IMR-90 (cell line): ENCODE measurements around the gene YWHAG. TPM values are rescaled to one million over a fixed set of nuclear protein-coding genes. Genes with fewer than 3 reads are reported as not detected.

ENCODE experiments used
- ATAC-seq: fragments of 200-7000 bp; cut with Tn5 transposase; 2 replicates; pipeline ENCODE4 v1.9.1; 2020; ENCODE audit warnings: low read depth, mild to moderate bottlenecking, moderate library complexity
- BruUV-seq: library from RNA; stranded (reverse); fragments of 400-500 nt; replicated peaks from 2 replicates; lab custom pipeline; 2021; lab: Mats Ljungman, UMichigan
- CTCF ChIA-PET: fragments of 300-600 bp; formaldehyde crosslinking; extraction: SDS; loops from one replicate; lab custom pipeline; 2021; ENCODE audit warnings: antibody characterized with exemption; lab: Yijun Ruan, JAX
- POLR2A ChIA-PET: fragments of 300-600 bp; sonication (Branson Sonifier 250); formaldehyde crosslinking; loops from one replicate; lab custom pipeline; 2022; ENCODE audit warnings: antibody characterized with exemption; ENCODE audit not compliant: unreplicated experiment; lab: Charles Lee
- DNase-seq: peaks from one replicate; pipeline ENCODE4 v3.0.0; 2013
- H2AFZ ChIP-seq: replicated peaks from 2 replicates; pipeline ENCODE3; 2013; ENCODE audit warnings: low read length, mild to moderate bottlenecking; ENCODE audit not compliant: poor library complexity
- H2AK5ac ChIP-seq: 2 replicates; pipeline ENCODE4 v1.6.1; 2013; ENCODE audit warnings: low read depth, low read length, inconsistent platforms
- H2AK9ac ChIP-seq: replicated peaks from 2 replicates; pipeline ENCODE3; 2013; ENCODE audit warnings: mild to moderate bottlenecking, low read depth, low read length, moderate library complexity; ENCODE audit not compliant: poor library complexity
- H2BK120ac ChIP-seq: 2 replicates; pipeline ENCODE4 v1.6.1; 2013; ENCODE audit warnings: low read depth, low read length, inconsistent platforms
- H2BK15ac ChIP-seq: 3 replicates; pipeline ENCODE4 v1.6.1; 2013; ENCODE audit warnings: low read depth, low read length, inconsistent platforms
- H2BK20ac ChIP-seq: 2 replicates; pipeline ENCODE4 v1.6.1; 2013; ENCODE audit warnings: low read depth, mild to moderate bottlenecking, inconsistent platforms, low read length, moderate library complexity
- H2BK5ac ChIP-seq: 2 replicates; pipeline ENCODE4 v1.6.1; 2013; ENCODE audit warnings: mild to moderate bottlenecking, low read depth, low read length, inconsistent platforms; ENCODE audit not compliant: poor library complexity, severe bottlenecking
- H3K14ac ChIP-seq: replicated peaks from 2 replicates; pipeline ENCODE4 v1.6.1; 2013; ENCODE audit warnings: low read depth, low read length, inconsistent platforms
- H3K18ac ChIP-seq: 2 replicates; pipeline ENCODE4 v1.6.1; 2013; ENCODE audit warnings: low read depth, low read length, control low read depth
- H3K23ac ChIP-seq: 2 replicates; pipeline ENCODE4 v1.6.1; 2013; ENCODE audit warnings: low read depth, low read length, inconsistent platforms
- H3K27ac ChIP-seq: 2 replicates; pipeline ENCODE4 v1.5.1; 2013; ENCODE audit warnings: mild to moderate bottlenecking, control low read depth, low read length; ENCODE audit not compliant: insufficient read depth
- H3K27me3 ChIP-seq: 2 replicates; pipeline ENCODE4 v1.6.1; 2013; ENCODE audit warnings: low read length; ENCODE audit not compliant: control insufficient read depth, insufficient read depth
- H3K36me3 ChIP-seq: 2 replicates; pipeline ENCODE4 v1.6.1; 2013; ENCODE audit warnings: low read length, mixed read lengths; ENCODE audit not compliant: control insufficient read depth, insufficient read depth
- H3K4ac ChIP-seq: 2 replicates; pipeline ENCODE4 v1.6.1; 2013; ENCODE audit warnings: low read depth, low read length, inconsistent platforms
- H3K4me1 ChIP-seq: 2 replicates; pipeline ENCODE4 v1.6.1; 2013; ENCODE audit warnings: low read length, mixed read lengths; ENCODE audit not compliant: control insufficient read depth, insufficient read depth
- H3K4me2 ChIP-seq: 2 replicates; pipeline ENCODE4 v1.6.1; 2013; ENCODE audit warnings: low read depth, mild to moderate bottlenecking, control low read depth, low read length, moderate library complexity
- H3K4me3 ChIP-seq: 2 replicates; pipeline ENCODE4 v1.5.1; 2013; ENCODE audit warnings: low read depth, mild to moderate bottlenecking, control low read depth, low read length, moderate library complexity; ENCODE audit not compliant: insufficient read depth
- H3K56ac ChIP-seq: 2 replicates; pipeline ENCODE4 v1.6.1; 2013; ENCODE audit warnings: low read length, inconsistent platforms; ENCODE audit not compliant: insufficient read depth; ENCODE audit errors: extremely low read depth
- H3K79me1 ChIP-seq, 2 experiments: 2 replicates each; pipeline ENCODE4 v1.6.1; 2013; ENCODE audit warnings: low read length in 2 of 2, inconsistent platforms in 1 of 2, low read depth in 1 of 2
- H3K9ac ChIP-seq: 2 replicates; pipeline ENCODE4 v1.6.1; 2013; ENCODE audit warnings: low read depth, low read length, control low read depth
- H3K9me1 ChIP-seq: 2 replicates; pipeline ENCODE4 v1.6.1; 2013; ENCODE audit warnings: low read length, inconsistent platforms; ENCODE audit not compliant: insufficient read depth
- H3K9me3 ChIP-seq: 2 replicates; pipeline ENCODE4 v1.6.1; 2013; ENCODE audit warnings: low read length; ENCODE audit not compliant: control insufficient read depth, insufficient read depth
- H4K20me1 ChIP-seq: 2 replicates; pipeline ENCODE4 v1.6.1; 2013; ENCODE audit warnings: low read length, inconsistent platforms; ENCODE audit not compliant: insufficient read depth
- H4K5ac ChIP-seq: 2 replicates; pipeline ENCODE4 v1.6.1; 2013; ENCODE audit warnings: mild to moderate bottlenecking, low read depth, low read length, control low read depth
- H4K8ac ChIP-seq, 2 experiments: 2 replicates each; pipeline ENCODE4 v1.6.1; 2013; ENCODE audit warnings: low read depth in 2 of 2, low read length in 2 of 2, control low read depth in 1 of 2, inconsistent platforms in 1 of 2
- H4K91ac ChIP-seq: 2 replicates; pipeline ENCODE4 v1.6.1; 2013; ENCODE audit warnings: low read depth, low read length, inconsistent platforms; ENCODE audit not compliant: insufficient read depth
- BHLHE40 ChIP-seq: fragments of 150-350 bp; IDR thresholded peaks from 2 replicates; pipeline ENCODE4 v1.6.1; 2016; ENCODE audit warnings: mild to moderate bottlenecking, low read depth, low read length
- CEBPB ChIP-seq: IDR thresholded peaks from 2 replicates; pipeline ENCODE4 v1.6.1; 2012; ENCODE audit warnings: low read depth, low read length, improper control_type of control experiment
- CTCF ChIP-seq: conservative IDR thresholded peaks from 2 replicates; pipeline ENCODE4 v1.5.1; 2012; ENCODE audit warnings: mild to moderate bottlenecking, low read depth, low read length, improper control_type of control experiment
- ELK1 ChIP-seq: fragments of 150-350 bp; IDR thresholded peaks from 2 replicates; pipeline ENCODE4 v1.6.1; 2016; ENCODE audit warnings: low read depth, mild to moderate bottlenecking, low read length, moderate library complexity, borderline replicate concordance
- FOS ChIP-seq: fragments of 150-350 bp; IDR thresholded peaks from 2 replicates; pipeline ENCODE4 v1.6.1; 2016; ENCODE audit warnings: low read depth, low read length
- MAFK ChIP-seq: IDR thresholded peaks from 2 replicates; pipeline ENCODE4 v1.6.1; 2012; ENCODE audit warnings: low read depth, low read length, improper control_type of control experiment
- MAZ ChIP-seq: IDR thresholded peaks from 2 replicates; pipeline ENCODE4 v1.6.1; 2012; ENCODE audit warnings: low read depth, mild to moderate bottlenecking, low read length, improper control_type of control experiment, moderate library complexity, borderline replicate concordance
- MXI1 ChIP-seq: IDR thresholded peaks from 2 replicates; pipeline ENCODE4 v1.6.1; 2012; ENCODE audit warnings: low read depth, mild to moderate bottlenecking, low read length, moderate library complexity, borderline replicate concordance
- NFE2L2 ChIP-seq: fragments of 150-350 bp; IDR thresholded peaks from 2 replicates; pipeline ENCODE4 v1.6.1; 2016; ENCODE audit warnings: low read depth, mild to moderate bottlenecking, low read length
- POLR2A ChIP-seq: IDR thresholded peaks from 2 replicates; pipeline ENCODE4 v1.6.1; 2012; ENCODE audit warnings: mild to moderate bottlenecking, low read depth, low read length
- RAD21 ChIP-seq: IDR thresholded peaks from 2 replicates; pipeline ENCODE4 v1.6.1; 2012; ENCODE audit warnings: low read length, improper control_type of control experiment
- RCOR1 ChIP-seq: IDR thresholded peaks from 2 replicates; pipeline ENCODE4 v1.6.1; 2012; ENCODE audit warnings: mild to moderate bottlenecking, low read length, improper control_type of control experiment; ENCODE audit not compliant: insufficient replicate concordance
- RFX5 ChIP-seq: IDR thresholded peaks from 2 replicates; pipeline ENCODE4 v1.8.0; 2012; ENCODE audit warnings: low read depth, mild to moderate bottlenecking, low read length, moderate library complexity
- SMC3 ChIP-seq: fragments of 150-350 bp; IDR thresholded peaks from 2 replicates; pipeline ENCODE4 v1.6.1; 2016; ENCODE audit warnings: low read depth, mild to moderate bottlenecking, antibody characterized with exemption, low read length, moderate library complexity
- USF2 ChIP-seq: fragments of 150-350 bp; IDR thresholded peaks from 2 replicates; pipeline ENCODE4 v1.6.1; 2017; ENCODE audit warnings: mild to moderate bottlenecking, antibody characterized with exemption, low read length, low read depth
- WGBS, 2 experiments: methylation state at CpG; one replicate each; pipeline versions ENCODE4 v1.1.5 to v1.1.7; 2013; ENCODE audit warnings: missing lambda C conversion rate in 2 of 2; ENCODE audit not compliant: insufficient read length in 1 of 2; ENCODE audit errors: extremely low coverage in 2 of 2; 5-methylcytosine and 5-hydroxymethylcytosine counted together
- dilution Hi-C: fragments of 300-500 bp; cut with HindIII; formaldehyde crosslinking; loops from one replicate; pipeline ENCODE4 v1.14.3; 2018; ENCODE audit warnings: low sequenced_read_pairs; ENCODE audit not compliant: unreplicated experiment
- in situ Hi-C: fragments of 300-500 bp; cut with MboI; formaldehyde crosslinking; loops from 3 replicates; pipeline ENCODE4 v1.14.3; 2019; ENCODE audit warnings: low sequenced_read_pairs, inconsistent platforms, mixed read lengths
- intact Hi-C: fragments of 100-400 bp; cut with micrococcal nuclease; formaldehyde crosslinking; loops from 2 replicates; pipeline ENCODE4 v1.10.0; 2022
- polyA plus RNA-seq, 3 experiments: library from polyadenylated mRNA; depleted of rRNA; stranded (reverse); fragments of >200 nt; gene quantifications; 2 replicates each; pipeline ENCODE4 v1.2.3, GENCODE V29; 2012; ENCODE audit warnings: low replicate concordance in 1 of 3
- total RNA-seq: library from RNA; depleted of rRNA; stranded (reverse); fragments of >200 nt; gene quantifications from 2 replicates; pipeline ENCODE4 v1.2.3, GENCODE V29; 2012

Gene YWHAG
- total and polyA plus RNA-seq, 2 of the 4 experiments (the other 2 are of a cell fraction) = 40.1 to 64.9 TPM

GRCh38 chr7:76353744-76354143, 5.0 kb downstream of the YWHAG start:
- Histone ChIP-seq H3K79me1 (peaks cover 0 to 31% of the 10 kb centered on the region in 2 experiments; a peak in 3 of 4 replicates), H2BK15ac (no peak overlapping the region), H2AK9ac (no peak overlapping the region), H2BK120ac (no peak overlapping the region), H3K27me3 (no peaks in the 10 kb centered on the region), H3K23ac (no peak overlapping the region), H3K9me3 (no peaks in the 10 kb centered on the region), H3K9ac (no peak overlapping the region), H4K20me1 (peaks cover 100% of the 10 kb centered on the region), H3K36me3 (peaks cover 31% of the 10 kb centered on the region), H3K4me1 (peaks cover 10% of the 10 kb centered on the region), H3K4ac (no peak overlapping the region), H2AFZ (no peak overlapping the region), H3K9me1 (peaks cover 5% of the 10 kb centered on the region; the same call in 1 of the 2 replicates), H3K4me2 (no peak overlapping the region), H2BK5ac (no peak overlapping the region), H4K8ac (no peak overlapping the region), H3K18ac (no peak overlapping the region), H2AK5ac (no peak overlapping the region), H2BK20ac (no peak overlapping the region), H4K91ac (no peak overlapping the region), H3K27ac (no peak overlapping the region), H3K14ac (no peak overlapping the region), H3K56ac (no peak overlapping the region), H4K5ac (no peak overlapping the region), H3K4me3 (no peak overlapping the region)
- in situ Hi-C loops = no loop called here
- no TSS peak for BruUV-seq
- ATAC-seq (no peak), DNase-seq (no peak)
- intact Hi-C loops = no loop called here
- CTCF ChIA-PET = interaction anchor here (0.6 to 0.8 kb wide), 3 partner anchors 19 to 210 kb away, joined by 3 read pairs; no protein-coding TSS in a partner anchor
- 100% methylated on average over 1 of the region's 5 CpGs; no CpG with 5 or more reads in 1 of the 2 experiments for WGBS, 2 experiments
- POLR2A ChIA-PET = no interaction called here
- TF ChIP-seq RFX5 (no peak), BHLHE40 (no peak), USF2 (no peak), POLR2A (no peak), CEBPB (no peak), FOS (no peak), RCOR1 (no peak), MAZ (no peak), NFE2L2 (no peak), CTCF (no peak), RAD21 (no peak), SMC3 (no peak), MXI1 (no peak), ELK1 (no peak), MAFK (no peak)
- dilution Hi-C loops = no loop called here
